ENCODE measurements around the gene GLDN.

DNA sequence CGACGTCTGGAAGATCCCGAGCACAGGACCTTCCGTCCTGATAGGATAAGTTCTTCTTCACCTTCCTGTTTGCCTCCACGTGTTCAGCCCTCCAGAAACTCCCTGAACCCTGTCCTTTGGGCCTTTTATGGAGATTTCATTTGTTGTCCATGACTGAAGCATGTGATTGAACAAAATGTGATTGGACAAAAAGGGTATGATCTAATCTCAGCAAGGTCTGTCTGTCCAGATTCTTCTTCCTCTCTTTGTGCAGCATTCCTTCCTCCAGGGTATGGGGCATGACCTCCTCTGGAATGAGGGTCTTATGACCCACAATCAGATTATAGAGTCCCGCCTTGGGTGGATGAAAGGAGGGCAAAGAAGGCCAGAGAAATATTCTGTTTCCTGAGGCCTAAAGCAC is 3.0 kb upstream of the GLDN start, which contains the start of gene CYP19A1:
- TF ChIP-seq, protein P1, sequence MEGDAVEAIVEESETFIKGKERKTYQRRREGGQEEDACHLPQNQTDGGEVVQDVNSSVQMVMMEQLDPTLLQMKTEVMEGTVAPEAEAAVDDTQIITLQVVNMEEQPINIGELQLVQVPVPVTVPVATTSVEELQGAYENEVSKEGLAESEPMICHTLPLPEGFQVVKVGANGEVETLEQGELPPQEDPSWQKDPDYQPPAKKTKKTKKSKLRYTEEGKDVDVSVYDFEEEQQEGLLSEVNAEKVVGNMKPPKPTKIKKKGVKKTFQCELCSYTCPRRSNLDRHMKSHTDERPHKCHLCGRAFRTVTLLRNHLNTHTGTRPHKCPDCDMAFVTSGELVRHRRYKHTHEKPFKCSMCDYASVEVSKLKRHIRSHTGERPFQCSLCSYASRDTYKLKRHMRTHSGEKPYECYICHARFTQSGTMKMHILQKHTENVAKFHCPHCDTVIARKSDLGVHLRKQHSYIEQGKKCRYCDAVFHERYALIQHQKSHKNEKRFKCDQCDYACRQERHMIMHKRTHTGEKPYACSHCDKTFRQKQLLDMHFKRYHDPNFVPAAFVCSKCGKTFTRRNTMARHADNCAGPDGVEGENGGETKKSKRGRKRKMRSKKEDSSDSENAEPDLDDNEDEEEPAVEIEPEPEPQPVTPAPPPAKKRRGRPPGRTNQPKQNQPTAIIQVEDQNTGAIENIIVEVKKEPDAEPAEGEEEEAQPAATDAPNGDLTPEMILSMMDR (IDR thresholded peaks at IDR 0.05), result no peak
- TF ChIP-seq CREM (CRISPR knock-in tag; IDR thresholded peaks at IDR 0.05), result no peak
- TF ChIP-seq FOXJ3 (CRISPR knock-in tag; IDR thresholded peaks at IDR 0.05; ENCODE audit: borderline replicate concordance), result no peak
- no peak for TF ChIP-seq IRF2 (CRISPR knock-in tag; IDR thresholded peaks at IDR 0.05; ENCODE audit: borderline replicate concordance, low read depth)

Measured in WTC11 (cell line).